ENCODE data around the gene KCTD17.

KCTD17 gene

DNA sequence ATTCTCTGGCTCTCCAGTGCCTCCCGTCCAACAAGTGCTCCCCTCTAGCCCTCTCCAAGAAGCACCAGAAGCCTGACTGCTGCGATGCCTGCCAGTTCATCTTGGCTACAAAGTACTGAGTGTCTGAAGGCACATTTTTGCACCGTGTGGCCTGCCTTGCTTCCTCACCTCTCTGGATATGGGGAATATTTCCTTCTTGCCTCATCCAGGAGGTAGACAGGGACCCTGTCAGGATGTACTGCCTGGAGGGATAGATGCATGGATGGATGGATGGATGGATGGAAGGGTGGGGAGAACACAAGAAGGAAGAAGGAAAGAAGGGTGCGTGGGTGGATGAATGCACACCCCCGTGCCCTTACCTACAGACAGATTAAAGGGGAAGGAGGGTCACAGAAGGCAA lies 27.6 kb downstream of the KCTD17 start:
- DNase-seq (ENCODE audit: low read depth), result no peak
- TF ChIP-seq, protein P1, sequence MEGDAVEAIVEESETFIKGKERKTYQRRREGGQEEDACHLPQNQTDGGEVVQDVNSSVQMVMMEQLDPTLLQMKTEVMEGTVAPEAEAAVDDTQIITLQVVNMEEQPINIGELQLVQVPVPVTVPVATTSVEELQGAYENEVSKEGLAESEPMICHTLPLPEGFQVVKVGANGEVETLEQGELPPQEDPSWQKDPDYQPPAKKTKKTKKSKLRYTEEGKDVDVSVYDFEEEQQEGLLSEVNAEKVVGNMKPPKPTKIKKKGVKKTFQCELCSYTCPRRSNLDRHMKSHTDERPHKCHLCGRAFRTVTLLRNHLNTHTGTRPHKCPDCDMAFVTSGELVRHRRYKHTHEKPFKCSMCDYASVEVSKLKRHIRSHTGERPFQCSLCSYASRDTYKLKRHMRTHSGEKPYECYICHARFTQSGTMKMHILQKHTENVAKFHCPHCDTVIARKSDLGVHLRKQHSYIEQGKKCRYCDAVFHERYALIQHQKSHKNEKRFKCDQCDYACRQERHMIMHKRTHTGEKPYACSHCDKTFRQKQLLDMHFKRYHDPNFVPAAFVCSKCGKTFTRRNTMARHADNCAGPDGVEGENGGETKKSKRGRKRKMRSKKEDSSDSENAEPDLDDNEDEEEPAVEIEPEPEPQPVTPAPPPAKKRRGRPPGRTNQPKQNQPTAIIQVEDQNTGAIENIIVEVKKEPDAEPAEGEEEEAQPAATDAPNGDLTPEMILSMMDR (IDR thresholded peaks at IDR 0.05; ENCODE audit: low read depth, low read length, missing control alignments), result no peak
- H3K4me3 ChIP-seq (ENCODE audit: low read depth, low read length), result no peak overlapping the region

DNA sequence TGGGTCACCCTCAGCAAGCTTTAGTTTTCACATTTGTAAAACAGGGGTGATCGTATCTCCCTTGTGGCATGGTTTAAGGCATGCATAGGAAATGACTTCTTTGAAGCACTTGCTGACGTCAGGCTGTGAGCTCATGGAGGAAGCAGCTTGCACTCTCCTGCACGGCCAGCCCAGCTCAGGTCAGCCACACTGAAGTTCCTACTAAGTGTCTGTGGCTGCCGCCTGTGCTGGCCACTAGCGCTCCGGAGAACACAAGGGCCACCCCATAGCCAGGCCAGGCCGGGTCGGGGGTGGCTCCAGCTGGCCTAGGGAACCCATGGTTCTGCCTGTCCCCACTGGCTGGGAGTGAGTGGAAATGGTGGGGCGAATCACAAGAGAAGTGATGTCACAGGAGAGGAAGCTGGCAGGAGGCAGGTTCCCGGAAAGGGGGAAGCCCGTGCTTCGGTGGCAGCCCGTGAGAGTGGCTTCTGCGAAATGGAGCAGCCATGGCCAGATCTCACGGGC lies 28.2 kb downstream of the KCTD17 start:
- no peak for DNase-seq (ENCODE audit: low read depth)
- H3K4me3 ChIP-seq (ENCODE audit: low read depth, low read length), result no peak overlapping the region
- TF ChIP-seq, protein P1 (IDR thresholded peaks at IDR 0.05; ENCODE audit: low read depth, low read length, missing control alignments), result no peak

DNA sequence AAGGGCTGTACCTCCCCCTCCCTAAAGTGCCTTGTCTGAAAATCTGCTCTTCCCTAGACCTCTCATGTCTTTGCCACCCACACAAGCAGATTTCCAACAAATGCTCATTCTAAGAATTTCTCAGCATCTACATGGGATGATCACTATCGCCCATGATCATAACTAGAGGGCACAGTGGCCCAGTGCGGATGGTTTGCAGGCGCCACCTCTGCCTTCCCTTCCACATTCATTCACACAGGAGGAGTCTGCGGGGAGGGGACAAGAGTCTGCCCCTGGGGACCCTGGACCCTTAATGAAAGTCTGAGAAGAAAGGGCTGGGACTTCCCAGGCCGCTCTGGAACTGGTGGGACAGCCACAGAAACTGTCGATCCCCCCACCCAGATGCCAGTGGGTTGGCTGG lies 28.9 kb downstream of the KCTD17 start:
- TF ChIP-seq, protein P1 (IDR thresholded peaks at IDR 0.05; ENCODE audit: low read depth, low read length, missing control alignments), result no peak
- DNase-seq (ENCODE audit: low read depth), result no peak
- no peak overlapping the region for H3K4me3 ChIP-seq (ENCODE audit: low read depth, low read length)

DNA sequence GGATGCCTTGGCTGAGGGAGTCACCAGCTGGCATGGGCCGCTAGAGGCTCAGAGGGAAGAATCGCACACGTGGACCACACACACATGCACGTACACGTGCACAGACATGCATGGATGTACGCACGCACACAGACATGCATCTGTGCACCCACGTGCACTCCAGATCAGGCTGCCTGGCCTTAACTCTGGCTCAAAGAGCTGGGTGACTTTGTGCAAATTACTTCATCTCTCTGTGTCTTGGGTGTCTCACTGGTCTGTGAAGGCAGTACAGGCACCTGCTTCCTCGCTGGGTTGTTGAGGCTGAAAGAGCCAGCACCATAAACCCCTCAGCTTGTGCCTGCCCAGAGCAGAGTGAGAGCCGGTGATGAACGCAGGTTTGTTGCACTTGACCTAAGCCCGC lies 29.3 kb downstream of the KCTD17 start:
- DNase-seq (ENCODE audit: low read depth), result no peak
- TF ChIP-seq, protein P1 (IDR thresholded peaks at IDR 0.05; ENCODE audit: low read depth, low read length, missing control alignments), result no peak
- H3K4me3 ChIP-seq (ENCODE audit: low read depth, low read length), result no peak overlapping the region

DNA sequence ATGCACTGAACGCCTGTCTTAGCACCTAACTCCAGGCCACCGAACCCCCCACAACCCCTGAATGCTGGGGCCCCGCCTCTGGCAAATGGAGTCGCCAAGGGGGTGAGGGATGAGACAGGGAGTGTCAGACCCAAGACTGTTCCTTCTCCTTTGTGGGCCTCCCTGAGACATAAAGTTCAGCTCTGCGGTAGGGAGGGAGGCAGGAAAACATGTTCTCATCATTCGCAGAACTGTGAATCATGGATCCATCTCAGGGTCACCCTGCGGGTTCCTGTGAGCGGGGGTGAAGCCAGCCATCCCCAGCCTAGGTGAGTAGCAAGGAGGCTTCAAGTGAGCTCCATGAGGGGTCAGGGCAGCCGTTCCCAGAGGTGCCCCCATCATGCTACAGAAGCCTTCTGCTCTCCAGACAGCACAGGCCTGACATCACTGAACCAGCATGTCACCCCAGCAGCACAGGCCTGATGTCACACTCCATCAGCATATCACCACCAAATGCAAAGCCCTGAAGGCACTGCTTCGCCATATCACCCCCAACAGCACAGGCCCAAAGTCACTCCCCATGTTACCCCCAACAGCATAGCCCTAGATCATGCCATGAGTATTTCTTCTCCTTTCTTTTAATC lies 30.8 kb downstream of the KCTD17 start:
- H3K4me3 ChIP-seq (ENCODE audit: low read depth, low read length), result no peak overlapping the region
- TF ChIP-seq, protein P1 (IDR thresholded peaks at IDR 0.05; ENCODE audit: low read depth, low read length, missing control alignments), result no peak
- DNase-seq (ENCODE audit: low read depth), result no peak

DNA sequence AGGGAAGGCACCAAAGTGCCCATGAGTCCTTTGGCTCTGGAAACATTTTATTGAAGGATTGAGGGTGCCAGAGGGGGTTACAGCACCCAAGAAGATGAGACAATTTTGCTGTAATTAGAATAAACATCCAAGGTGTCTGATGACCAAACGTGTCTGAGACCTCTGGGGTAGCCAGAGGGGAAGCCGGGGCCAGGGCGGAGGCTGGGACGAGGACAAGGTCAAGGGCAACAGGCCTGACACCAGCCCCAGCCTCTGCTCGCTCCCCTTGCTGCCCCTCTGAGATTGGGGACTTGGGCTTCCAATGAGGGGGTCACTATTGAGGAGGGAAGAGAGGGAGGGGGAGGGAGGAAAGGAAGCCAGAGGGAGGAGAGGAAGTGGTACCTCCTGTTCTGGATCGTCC lies 32.4 kb downstream of the KCTD17 start:
- DNase-seq (ENCODE audit: low read depth), result no peak
- TF ChIP-seq, protein P1 (IDR thresholded peaks at IDR 0.05; ENCODE audit: low read depth, low read length, missing control alignments), result no peak
- no peak overlapping the region for H3K4me3 ChIP-seq (ENCODE audit: low read depth, low read length)

DNA sequence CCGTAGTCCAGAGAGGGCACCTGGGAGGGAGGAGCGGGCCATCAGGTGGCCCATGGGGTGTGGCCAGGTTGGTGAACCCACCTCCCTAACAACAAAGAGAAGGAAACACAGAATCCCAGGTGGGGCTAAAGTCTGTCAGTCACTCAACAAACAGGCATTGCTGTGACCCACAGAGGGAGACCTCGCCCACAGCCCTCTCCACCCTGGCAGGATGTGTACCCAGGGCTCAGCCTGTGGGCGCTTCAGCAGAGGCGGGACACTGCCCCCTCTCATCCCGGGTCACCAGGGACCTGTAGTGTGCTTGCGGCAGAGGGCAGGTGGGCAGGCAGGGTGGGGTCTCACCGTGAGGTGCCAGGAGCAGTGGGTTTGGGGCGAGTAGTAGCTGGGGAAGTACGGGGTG lies 32.8 kb downstream of the KCTD17 start:
- H3K4me3 ChIP-seq (ENCODE audit: low read depth, low read length), result no peak overlapping the region
- TF ChIP-seq, protein P1 (IDR thresholded peaks at IDR 0.05; ENCODE audit: low read depth, low read length, missing control alignments), result no peak
- no peak for DNase-seq (ENCODE audit: low read depth)
